ENCODE results near the gene MPO.

The MPO gene

DNA sequence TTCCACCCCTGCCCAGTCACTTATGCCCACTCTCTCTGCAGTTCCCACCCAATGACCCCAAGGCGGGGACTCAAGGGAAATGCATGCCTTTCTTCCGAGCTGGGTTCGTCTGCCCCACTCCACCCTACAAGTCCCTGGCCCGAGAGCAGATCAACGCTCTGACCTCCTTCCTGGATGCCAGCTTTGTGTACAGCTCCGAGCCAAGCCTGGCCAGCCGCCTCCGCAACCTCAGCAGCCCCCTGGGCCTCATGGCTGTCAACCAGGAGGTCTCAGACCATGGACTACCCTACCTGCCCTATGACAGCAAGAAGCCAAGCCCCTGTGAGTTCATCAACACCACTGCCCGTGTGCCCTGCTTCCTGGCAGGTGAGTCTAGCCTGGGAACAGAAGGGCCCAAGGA is 28.6 kb downstream of the MPO start:
- in situ Hi-C loops (cut with HindIII; ENCODE audit: low pct_ligation_motif_present, low sequenced_read_pairs) = no loop called here
- no peaks in the 10 kb centered on the region for H3K36me3 ChIP-seq (replicated peaks)
- no peak overlapping the region for H3K4me3 ChIP-seq (ENCODE audit: low read depth, low read length)
- TF ChIP-seq, protein P1, sequence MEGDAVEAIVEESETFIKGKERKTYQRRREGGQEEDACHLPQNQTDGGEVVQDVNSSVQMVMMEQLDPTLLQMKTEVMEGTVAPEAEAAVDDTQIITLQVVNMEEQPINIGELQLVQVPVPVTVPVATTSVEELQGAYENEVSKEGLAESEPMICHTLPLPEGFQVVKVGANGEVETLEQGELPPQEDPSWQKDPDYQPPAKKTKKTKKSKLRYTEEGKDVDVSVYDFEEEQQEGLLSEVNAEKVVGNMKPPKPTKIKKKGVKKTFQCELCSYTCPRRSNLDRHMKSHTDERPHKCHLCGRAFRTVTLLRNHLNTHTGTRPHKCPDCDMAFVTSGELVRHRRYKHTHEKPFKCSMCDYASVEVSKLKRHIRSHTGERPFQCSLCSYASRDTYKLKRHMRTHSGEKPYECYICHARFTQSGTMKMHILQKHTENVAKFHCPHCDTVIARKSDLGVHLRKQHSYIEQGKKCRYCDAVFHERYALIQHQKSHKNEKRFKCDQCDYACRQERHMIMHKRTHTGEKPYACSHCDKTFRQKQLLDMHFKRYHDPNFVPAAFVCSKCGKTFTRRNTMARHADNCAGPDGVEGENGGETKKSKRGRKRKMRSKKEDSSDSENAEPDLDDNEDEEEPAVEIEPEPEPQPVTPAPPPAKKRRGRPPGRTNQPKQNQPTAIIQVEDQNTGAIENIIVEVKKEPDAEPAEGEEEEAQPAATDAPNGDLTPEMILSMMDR (IDR thresholded peaks at IDR 0.05; ENCODE audit: low read depth, low read length, missing control alignments) = no peak
- DNase-seq = no peak
- no peak overlapping the region for H3K27ac ChIP-seq
- peaks cover 4% of the 10 kb centered on the region for H3K27me3 ChIP-seq (replicated peaks)

DNA sequence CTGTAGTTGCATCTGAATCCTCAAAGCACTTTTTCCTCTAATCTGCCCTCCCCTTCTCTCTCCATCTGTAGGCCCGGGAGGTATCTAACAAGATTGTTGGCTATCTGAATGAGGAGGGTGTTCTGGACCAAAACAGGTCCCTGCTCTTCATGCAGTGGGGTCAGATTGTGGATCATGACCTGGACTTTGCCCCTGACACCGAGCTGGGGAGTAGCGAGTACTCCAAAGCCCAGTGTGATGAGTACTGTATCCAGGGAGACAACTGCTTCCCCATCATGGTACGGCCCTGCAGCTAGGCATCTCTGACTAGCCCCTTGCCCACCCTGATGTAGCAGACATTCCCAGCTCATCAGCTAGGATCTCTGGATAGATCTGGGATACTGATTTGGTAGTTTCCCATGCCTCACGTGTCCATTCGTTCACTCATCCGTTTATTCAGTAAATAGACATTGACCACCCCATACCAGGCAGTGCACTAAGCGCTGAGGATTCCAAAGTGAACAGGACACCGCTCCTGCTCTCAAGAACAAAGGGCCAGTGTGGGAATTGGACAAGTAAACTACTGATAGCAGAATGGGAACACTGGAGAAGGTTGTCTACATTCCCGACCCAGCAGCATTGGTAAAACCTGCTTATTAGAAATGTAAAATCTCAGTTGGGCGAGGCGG is 30.3 kb downstream of the MPO start:
- in situ Hi-C loops (cut with HindIII; ENCODE audit: low pct_ligation_motif_present, low sequenced_read_pairs) = no loop called here
- DNase-seq = no peak
- Histone ChIP-seq H3K27ac (no peak overlapping the region), H3K36me3 (replicated peaks) (no peaks in the 10 kb centered on the region), H3K27me3 (replicated peaks) (peaks cover 4% of the 10 kb centered on the region), H3K4me3 (ENCODE audit: low read depth, low read length) (no peak overlapping the region)
- TF ChIP-seq, protein P1 (IDR thresholded peaks at IDR 0.05; ENCODE audit: low read depth, low read length, missing control alignments) = no peak

DNA sequence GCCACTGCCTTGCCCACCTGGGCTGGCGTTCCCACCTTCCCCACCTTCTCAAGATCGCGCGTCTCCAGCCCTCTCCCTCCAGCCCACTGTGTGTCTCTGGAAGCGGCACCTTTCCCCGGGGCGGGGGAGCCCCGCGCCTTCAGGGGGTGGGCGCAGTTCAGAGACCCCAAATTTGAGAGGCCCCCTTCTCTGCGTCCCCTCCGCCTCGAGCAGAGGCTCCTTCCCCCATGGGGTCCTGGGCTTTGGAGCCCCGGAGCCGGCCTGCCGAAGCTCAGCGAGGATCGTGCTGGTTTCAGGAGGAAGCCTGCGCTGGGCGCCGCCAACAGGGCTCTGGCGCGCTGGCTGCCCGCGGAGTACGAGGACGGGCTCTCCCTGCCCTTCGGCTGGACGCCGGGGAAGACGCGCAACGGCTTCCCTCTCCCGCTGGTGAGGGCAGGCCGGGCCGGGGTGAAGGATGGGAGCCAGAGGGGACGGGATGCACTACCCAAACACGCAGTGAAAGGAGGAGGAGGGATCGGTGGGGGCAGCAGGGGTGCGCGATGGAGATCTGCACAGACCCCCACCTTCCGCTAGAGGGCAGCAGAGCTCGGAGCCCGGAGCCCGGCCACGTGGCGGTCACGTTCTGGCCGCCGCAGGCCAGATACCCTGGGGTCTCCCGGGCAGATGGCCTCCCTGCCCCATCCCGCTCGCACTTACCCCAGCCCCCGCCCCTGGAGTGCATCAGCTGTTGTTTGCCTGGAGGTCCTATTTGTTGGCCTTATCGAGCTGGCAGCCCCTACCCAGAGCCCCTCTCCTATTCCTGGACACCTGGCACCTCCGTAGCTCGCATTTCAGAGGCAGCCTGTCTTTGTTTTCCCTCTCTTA is 31.2 kb downstream of the MPO start:
- peak; percentile 27 for DNase-seq
- Histone ChIP-seq H3K36me3 (replicated peaks) (no peaks in the 10 kb centered on the region), H3K4me3 (ENCODE audit: low read depth, low read length) (peak overlapping the region; percentile 54), H3K27ac (no peak overlapping the region), H3K27me3 (replicated peaks) (peaks cover 2% of the 10 kb centered on the region)
- in situ Hi-C loops (cut with HindIII; ENCODE audit: low pct_ligation_motif_present, low sequenced_read_pairs) = no loop called here
- TF ChIP-seq, protein P1 (IDR thresholded peaks at IDR 0.05; ENCODE audit: low read depth, low read length, missing control alignments) = peak; percentile 93

DNA sequence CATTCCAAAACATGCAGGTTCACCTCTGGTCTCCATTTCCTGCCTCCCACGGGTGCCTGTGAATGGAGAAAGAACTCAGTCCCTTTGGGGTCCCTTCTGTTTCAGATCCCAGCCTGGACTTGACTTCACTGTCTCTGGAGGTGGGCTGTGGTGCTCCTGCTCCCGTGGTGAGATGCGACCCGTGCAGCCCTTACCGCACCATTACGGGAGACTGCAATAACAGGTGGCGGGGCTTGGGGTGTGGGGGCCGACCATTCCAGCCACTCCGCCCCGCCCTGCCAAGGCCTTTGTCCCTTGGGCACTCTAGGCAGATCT is 31.8 kb downstream of the MPO start:
- no peaks in the 10 kb centered on the region for H3K36me3 ChIP-seq (replicated peaks)
- in situ Hi-C loops (cut with HindIII; ENCODE audit: low pct_ligation_motif_present, low sequenced_read_pairs) = no loop called here
- H3K27ac ChIP-seq = no peak overlapping the region
- no peak for DNase-seq
- peaks cover 2% of the 10 kb centered on the region for H3K27me3 ChIP-seq (replicated peaks)
- H3K4me3 ChIP-seq (ENCODE audit: low read depth, low read length) = peak overlapping the region; percentile 54
- TF ChIP-seq, protein P1 (IDR thresholded peaks at IDR 0.05; ENCODE audit: low read depth, low read length, missing control alignments) = no peak

DNA sequence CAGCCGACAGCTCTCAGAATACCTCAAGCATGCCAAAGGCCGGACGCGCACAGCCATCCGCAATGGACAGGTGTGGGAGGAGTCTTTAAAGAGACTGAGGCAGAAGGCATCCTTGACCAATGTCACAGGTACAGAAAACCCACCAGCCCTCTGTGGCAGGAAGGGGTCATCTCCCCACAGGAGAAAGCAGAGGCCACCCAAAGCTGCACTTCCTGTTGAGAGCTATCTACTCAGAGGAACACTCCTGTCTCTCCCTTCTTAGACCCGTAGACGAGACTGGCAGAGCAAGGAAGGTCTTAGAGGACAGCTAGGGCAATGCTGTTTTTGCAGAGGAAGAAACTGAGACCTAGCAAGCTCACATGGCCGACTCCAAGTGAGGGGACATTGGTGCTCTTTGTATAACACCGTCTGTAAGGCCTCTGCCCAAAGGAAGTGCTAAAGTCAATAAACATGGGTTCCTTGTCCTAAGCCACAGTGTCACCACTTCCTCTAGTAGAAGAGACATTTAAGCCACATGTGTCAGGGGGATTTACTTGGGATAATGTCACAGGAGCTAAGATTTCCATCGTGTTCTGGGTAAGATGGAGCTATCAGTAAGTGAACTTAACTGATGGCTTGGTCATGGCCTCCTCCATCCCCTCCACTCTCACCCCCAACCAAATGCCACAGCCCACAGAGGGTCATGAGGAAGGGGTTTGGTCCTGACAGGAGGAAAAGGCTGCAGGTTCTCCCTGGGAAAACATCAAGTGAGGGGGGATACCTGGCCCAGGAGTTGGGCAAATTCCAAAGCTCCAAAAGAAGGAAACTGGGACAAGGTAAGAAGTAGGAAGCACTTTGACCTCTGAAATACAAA is 33.0 kb downstream of the MPO start:
- Histone ChIP-seq H3K27me3 (replicated peaks) (peaks cover 2% of the 10 kb centered on the region), H3K4me3 (ENCODE audit: low read depth, low read length) (no peak overlapping the region), H3K36me3 (replicated peaks) (no peaks in the 10 kb centered on the region), H3K27ac (no peak overlapping the region)
- in situ Hi-C loops (cut with HindIII; ENCODE audit: low pct_ligation_motif_present, low sequenced_read_pairs) = no loop called here
- TF ChIP-seq, protein P1 (IDR thresholded peaks at IDR 0.05; ENCODE audit: low read depth, low read length, missing control alignments) = no peak
- DNase-seq = no peak

Measured in brain microvascular endothelial cell (primary cell).